HEK293 (cell line): Measurements from ENCODE around the gene NOL9.

Experiments used
- AEBP2 ChIP-seq: fragments of 450-650 bp; formaldehyde crosslinking; IDR thresholded peaks from 2 replicates; pipeline ENCODE4 v1.5.1; 2016; ENCODE audit warnings: missing biosample characterization, missing genetic modification characterization, borderline replicate concordance
- BCL11A ChIP-seq: fragments of 450-650 bp; formaldehyde crosslinking; IDR thresholded peaks from 2 replicates; pipeline ENCODE4 v1.5.1; 2016; ENCODE audit warnings: low read depth, missing biosample characterization, missing genetic modification characterization
- KLF17 ChIP-seq: fragments of 450-650 bp; formaldehyde crosslinking; IDR thresholded peaks from 2 replicates; pipeline ENCODE4 v1.5.1; 2016; ENCODE audit warnings: missing biosample characterization, missing genetic modification characterization
- PBX3 ChIP-seq: sonication (generic); formaldehyde crosslinking; IDR thresholded peaks from 2 replicates; pipeline ENCODE4 v1.8.1; 2022; ENCODE audit warnings: mild to moderate bottlenecking, moderate library complexity, missing genetic modification reagents
- PRDM1 ChIP-seq: fragments of 450-650 bp; formaldehyde crosslinking; IDR thresholded peaks from 2 replicates; pipeline ENCODE4; 2016; ENCODE audit warnings: missing biosample characterization, missing genetic modification characterization
- SP7 ChIP-seq: fragments of 450-650 bp; formaldehyde crosslinking; IDR thresholded peaks from 2 replicates; pipeline ENCODE4 v1.5.1; 2016; ENCODE audit warnings: missing biosample characterization, missing genetic modification characterization
- ZBTB10 ChIP-seq: fragments of 450-650 bp; formaldehyde crosslinking; IDR thresholded peaks from 2 replicates; pipeline ENCODE4 v1.5.1; 2016; ENCODE audit warnings: missing biosample characterization, missing genetic modification characterization
- ZNF157 ChIP-seq: fragments of 450-650 bp; formaldehyde crosslinking; IDR thresholded peaks from 2 replicates; pipeline ENCODE4 v1.5.1; 2016; ENCODE audit warnings: missing biosample characterization, missing genetic modification characterization
- ZNF174 ChIP-seq: fragments of 450-650 bp; formaldehyde crosslinking; IDR thresholded peaks from 2 replicates; pipeline ENCODE4 v1.5.0; 2017; ENCODE audit warnings: missing biosample characterization, mild to moderate bottlenecking, missing genetic modification characterization
- ZNF202 ChIP-seq: fragments of 450-650 bp; formaldehyde crosslinking; IDR thresholded peaks from 2 replicates; pipeline ENCODE4 v1.5.1; 2016; ENCODE audit warnings: missing biosample characterization, missing genetic modification characterization, borderline replicate concordance
- ZNF26 ChIP-seq: fragments of 450-650 bp; formaldehyde crosslinking; IDR thresholded peaks from 2 replicates; pipeline ENCODE4 v1.5.1; 2016; ENCODE audit warnings: missing biosample characterization, missing genetic modification characterization
- ZNF354C ChIP-seq: fragments of 450-650 bp; formaldehyde crosslinking; IDR thresholded peaks from 2 replicates; pipeline ENCODE4 v1.5.1; 2016; ENCODE audit warnings: missing biosample characterization, missing genetic modification characterization, low read depth, borderline replicate concordance
- ZNF391 ChIP-seq: fragments of 450-650 bp; formaldehyde crosslinking; IDR thresholded peaks from 2 replicates; pipeline ENCODE4 v1.5.1; 2016; ENCODE audit warnings: low read depth, missing biosample characterization, missing genetic modification characterization, borderline replicate concordance
- ZNF416 ChIP-seq: fragments of 450-650 bp; formaldehyde crosslinking; IDR thresholded peaks from 2 replicates; pipeline ENCODE4 v1.5.1; 2016; ENCODE audit warnings: missing biosample characterization, missing genetic modification characterization
- ZNF488 ChIP-seq: fragments of 450-650 bp; formaldehyde crosslinking; IDR thresholded peaks from 2 replicates; pipeline ENCODE4 v1.5.1; 2016; ENCODE audit warnings: missing biosample characterization, missing genetic modification characterization
- ZNF530 ChIP-seq: fragments of 450-650 bp; formaldehyde crosslinking; IDR thresholded peaks from 2 replicates; pipeline ENCODE4 v1.5.1; 2016; ENCODE audit warnings: low read depth, missing biosample characterization, missing genetic modification characterization
- ZNF549 ChIP-seq: fragments of 450-650 bp; IDR thresholded peaks from 2 replicates; pipeline ENCODE4 v1.5.1; 2018; ENCODE audit warnings: missing biosample characterization, missing genetic modification characterization, mild to moderate bottlenecking, inconsistent platforms, moderate library complexity
- ZNF558 ChIP-seq: fragments of 450-650 bp; formaldehyde crosslinking; IDR thresholded peaks from 2 replicates; pipeline ENCODE4 v1.5.1; 2016; ENCODE audit warnings: missing biosample characterization, missing genetic modification characterization
- ZNF571 ChIP-seq: fragments of 450-650 bp; formaldehyde crosslinking; IDR thresholded peaks from 2 replicates; pipeline ENCODE4 v1.5.0; 2017; ENCODE audit warnings: missing biosample characterization, missing genetic modification characterization
- ZNF580 ChIP-seq: fragments of 450-650 bp; formaldehyde crosslinking; IDR thresholded peaks from 2 replicates; pipeline ENCODE4 v1.5.1; 2016; ENCODE audit warnings: missing biosample characterization, missing genetic modification characterization
- ZNF596 ChIP-seq: fragments of 450-650 bp; IDR thresholded peaks from 2 replicates; pipeline ENCODE4 v1.5.0; 2018; ENCODE audit warnings: missing biosample characterization, mild to moderate bottlenecking, missing genetic modification characterization, moderate library complexity
- ZNF621 ChIP-seq: fragments of 450-650 bp; formaldehyde crosslinking; IDR thresholded peaks from 2 replicates; pipeline ENCODE4 v1.5.1; 2017; ENCODE audit warnings: missing biosample characterization, missing genetic modification characterization
- ZNF664 ChIP-seq: fragments of 450-650 bp; formaldehyde crosslinking; IDR thresholded peaks from 2 replicates; pipeline ENCODE4 v1.5.1; 2016; ENCODE audit warnings: missing biosample characterization, missing genetic modification characterization
- ZNF670 ChIP-seq: fragments of 450-650 bp; formaldehyde crosslinking; IDR thresholded peaks from 2 replicates; pipeline ENCODE4 v1.5.1; 2016; ENCODE audit warnings: missing biosample characterization, missing genetic modification characterization, low read depth
- ZNF677 ChIP-seq: fragments of 450-650 bp; IDR thresholded peaks from 2 replicates; pipeline ENCODE4 v1.5.0; 2018; ENCODE audit warnings: missing biosample characterization, mild to moderate bottlenecking, missing genetic modification characterization, moderate library complexity
- ZNF692 ChIP-seq: fragments of 450-650 bp; formaldehyde crosslinking; IDR thresholded peaks from 2 replicates; pipeline ENCODE4 v1.5.1; 2016; ENCODE audit warnings: missing biosample characterization, missing genetic modification characterization
- ZNF768 ChIP-seq: fragments of 450-650 bp; formaldehyde crosslinking; IDR thresholded peaks from 2 replicates; pipeline ENCODE4 v1.5.1; 2018; ENCODE audit warnings: missing biosample characterization, mild to moderate bottlenecking, missing genetic modification characterization
- ZSCAN16 ChIP-seq: fragments of 450-650 bp; formaldehyde crosslinking; IDR thresholded peaks from 2 replicates; pipeline ENCODE4 v1.5.1; 2016; ENCODE audit warnings: missing biosample characterization, missing genetic modification characterization

The NOL9 gene

GRCh38 chr1:6490181-6491080 is 63.9 kb downstream of the NOL9 start (continued):
- TF ChIP-seq PRDM1 (tag by site-specific recombination) (no peak), ZNF558 (no peak; the same call in 1 of the 2 replicates), ZNF677 (tag by site-specific recombination) (no peak), ZNF174 (tag by site-specific recombination) (no peak), ZNF571 (no peak), ZNF549 (no peak), ZNF621 (tag by site-specific recombination) (no peak), ZNF580 (tag by site-specific recombination) (no peak), ZNF530 (tag by site-specific recombination) (no peak), SP7 (tag by site-specific recombination) (peak; percentile 74), KLF17 (peak; percentile 82), ZNF692 (tag by site-specific recombination) (no peak; the same call in 1 of the 2 replicates), BCL11A (tag by site-specific recombination) (no peak; the same call in 1 of the 2 replicates), ZNF391 (tag by site-specific recombination) (peak; percentile 83; the same call in 1 of the 2 replicates), ZNF670 (no peak), AEBP2 (tag by site-specific recombination) (no peak; the same call in 1 of the 2 replicates), ZNF768 (no peak), ZNF416 (tag by site-specific recombination) (no peak), ZNF664 (tag by site-specific recombination) (no peak), ZNF202 (no peak), ZNF596 (tag by site-specific recombination) (no peak), ZNF26 (tag by site-specific recombination) (no peak), ZSCAN16 (tag by site-specific recombination) (0 out of 2 replicates have a peak, but pooled peaks have one; percentile 47), ZBTB10 (peak; percentile 94), ZNF157 (tag by site-specific recombination) (no peak), PBX3 (CRISPR knock-in tag) (no peak), ZNF488 (tag by site-specific recombination) (no peak), ZNF354C (no peak)
